ENCODE data around the gene DYTN.

The DYTN gene

DNA sequence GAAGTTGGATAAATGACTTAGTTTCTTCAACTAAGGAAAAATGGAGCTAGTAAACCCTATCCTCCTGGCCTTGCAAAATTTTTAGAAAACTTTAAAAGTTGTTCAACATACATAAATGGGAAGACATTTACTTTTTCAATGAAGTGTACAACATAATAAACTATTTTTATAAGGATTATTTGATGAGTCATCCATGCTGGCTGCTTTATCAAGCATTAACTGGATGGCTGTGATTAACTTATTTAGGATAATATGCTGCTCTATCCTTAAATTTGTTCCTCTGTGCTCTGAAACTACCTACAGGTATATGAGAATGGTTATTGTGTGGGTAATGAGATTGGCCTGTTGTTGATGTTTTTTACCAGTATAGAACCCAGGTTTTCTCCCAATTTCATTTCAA lies 21.3 kb downstream of the DYTN start:
- peaks cover 5 to 9% of the 10 kb centered on the region in 2 experiments for H3K4me1 ChIP-seq (ENCODE audit: control insufficient read depth in 1 of 2, insufficient read depth in 1 of 2, low read depth in 1 of 2, low read length in 1 of 2)
- no peak overlapping the region for H3K27ac ChIP-seq
- no peaks in the 10 kb centered on the region for H3K9me3 ChIP-seq
- H3K27me3 ChIP-seq: no peaks in the 10 kb centered on the region
- H3K4me3 ChIP-seq (ENCODE audit: low read depth in 1 of 2, low read length in 1 of 2): no peak overlapping the region
- TF ChIP-seq, protein P1, sequence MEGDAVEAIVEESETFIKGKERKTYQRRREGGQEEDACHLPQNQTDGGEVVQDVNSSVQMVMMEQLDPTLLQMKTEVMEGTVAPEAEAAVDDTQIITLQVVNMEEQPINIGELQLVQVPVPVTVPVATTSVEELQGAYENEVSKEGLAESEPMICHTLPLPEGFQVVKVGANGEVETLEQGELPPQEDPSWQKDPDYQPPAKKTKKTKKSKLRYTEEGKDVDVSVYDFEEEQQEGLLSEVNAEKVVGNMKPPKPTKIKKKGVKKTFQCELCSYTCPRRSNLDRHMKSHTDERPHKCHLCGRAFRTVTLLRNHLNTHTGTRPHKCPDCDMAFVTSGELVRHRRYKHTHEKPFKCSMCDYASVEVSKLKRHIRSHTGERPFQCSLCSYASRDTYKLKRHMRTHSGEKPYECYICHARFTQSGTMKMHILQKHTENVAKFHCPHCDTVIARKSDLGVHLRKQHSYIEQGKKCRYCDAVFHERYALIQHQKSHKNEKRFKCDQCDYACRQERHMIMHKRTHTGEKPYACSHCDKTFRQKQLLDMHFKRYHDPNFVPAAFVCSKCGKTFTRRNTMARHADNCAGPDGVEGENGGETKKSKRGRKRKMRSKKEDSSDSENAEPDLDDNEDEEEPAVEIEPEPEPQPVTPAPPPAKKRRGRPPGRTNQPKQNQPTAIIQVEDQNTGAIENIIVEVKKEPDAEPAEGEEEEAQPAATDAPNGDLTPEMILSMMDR (IDR thresholded peaks at IDR 0.05): no peak
- no peaks in the 10 kb centered on the region for H3K36me3 ChIP-seq

DNA sequence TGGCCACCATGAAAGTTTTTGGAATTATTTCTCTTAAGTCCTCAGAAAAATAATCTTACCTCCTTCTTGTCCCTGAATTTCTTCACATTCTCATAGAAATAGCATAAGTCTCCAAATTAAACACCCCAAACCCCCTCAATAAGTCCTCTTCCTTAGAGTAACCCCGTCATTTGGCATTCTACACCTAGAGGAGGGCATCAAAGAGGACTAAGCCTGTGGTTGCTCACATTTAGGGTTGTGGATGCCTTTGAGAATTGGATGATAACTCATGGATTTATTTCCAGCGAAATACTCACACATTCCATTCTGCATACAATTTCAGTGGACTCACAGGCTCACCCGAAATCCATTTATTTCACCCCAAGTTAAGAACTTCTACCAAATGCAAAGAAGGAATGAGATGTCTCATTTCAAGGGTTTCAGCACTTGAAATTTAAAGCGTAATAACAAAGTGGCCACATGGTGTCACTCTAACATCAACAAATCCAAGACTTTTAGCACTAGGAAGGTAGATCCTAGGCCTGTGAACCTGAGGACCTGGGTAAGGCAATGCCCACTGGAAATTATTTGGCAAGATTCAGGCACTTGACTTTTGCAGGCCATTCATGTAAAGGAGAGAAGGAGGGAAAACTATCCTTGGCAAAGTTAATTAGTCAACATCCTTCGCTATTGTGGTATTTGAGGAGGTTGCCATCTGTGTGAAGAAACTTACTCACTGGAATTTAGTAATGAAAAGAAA lies 24.6 kb downstream of the DYTN start:
- H3K4me3 ChIP-seq (ENCODE audit: low read depth in 1 of 2, low read length in 1 of 2): no peak overlapping the region
- H3K9me3 ChIP-seq: no peaks in the 10 kb centered on the region
- no peak overlapping the region for H3K27ac ChIP-seq
- no peaks in the 10 kb centered on the region for H3K27me3 ChIP-seq
- TF ChIP-seq, protein P1 (IDR thresholded peaks at IDR 0.05): peak; percentile 46
- H3K4me1 ChIP-seq (ENCODE audit: control insufficient read depth in 1 of 2, insufficient read depth in 1 of 2, low read depth in 1 of 2, low read length in 1 of 2): no peaks in the 10 kb centered on the region
- H3K36me3 ChIP-seq: no peaks in the 10 kb centered on the region

DNA sequence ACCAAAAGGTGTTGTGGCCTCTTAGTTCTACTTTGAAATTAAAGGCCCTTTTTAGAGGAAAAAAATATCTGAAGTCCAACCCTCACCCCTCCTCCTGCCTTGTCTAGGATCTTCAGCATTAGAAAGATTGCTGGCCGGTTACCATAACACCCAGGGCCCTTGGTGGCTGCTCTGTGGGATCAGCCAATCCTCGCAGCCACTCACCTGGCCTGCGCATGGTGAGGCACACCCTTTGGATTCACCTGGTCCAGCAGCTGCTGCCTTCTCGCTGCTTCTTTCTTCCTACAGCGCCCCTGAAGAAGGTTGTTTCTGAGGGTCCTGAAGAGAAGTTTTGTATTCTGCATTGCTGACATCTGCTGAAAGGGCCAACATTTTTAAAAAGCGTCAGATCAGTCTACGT lies 25.2 kb downstream of the DYTN start:
- TF ChIP-seq, protein P1 (IDR thresholded peaks at IDR 0.05): no peak
- no peak overlapping the region for H3K27ac ChIP-seq
- no peaks in the 10 kb centered on the region for H3K27me3 ChIP-seq
- H3K4me3 ChIP-seq (ENCODE audit: low read depth in 1 of 2, low read length in 1 of 2): no peak overlapping the region
- no peaks in the 10 kb centered on the region for H3K36me3 ChIP-seq
- H3K4me1 ChIP-seq (ENCODE audit: control insufficient read depth in 1 of 2, insufficient read depth in 1 of 2, low read depth in 1 of 2, low read length in 1 of 2): no peaks in the 10 kb centered on the region
- H3K9me3 ChIP-seq: no peaks in the 10 kb centered on the region

DNA sequence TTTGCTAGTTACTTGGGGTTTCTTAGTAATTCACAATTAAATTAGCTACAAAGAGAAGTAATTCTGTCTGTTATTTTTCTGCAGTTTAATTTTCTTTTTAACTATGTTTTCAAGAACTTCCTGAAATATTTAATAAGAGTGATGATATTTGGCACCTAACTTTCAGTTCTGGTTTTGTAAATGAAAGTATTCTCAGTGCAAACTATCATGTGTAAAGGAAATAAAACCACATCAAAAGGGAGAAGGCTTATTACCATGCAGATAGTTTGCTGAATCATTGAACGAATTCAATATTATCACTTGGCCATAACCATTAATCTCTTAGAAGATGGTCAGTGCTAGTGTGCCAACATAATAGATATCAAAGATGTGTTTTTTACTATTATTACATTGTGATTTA lies 29.2 kb downstream of the DYTN start:
- Histone ChIP-seq H3K27me3 (no peaks in the 10 kb centered on the region), H3K27ac (no peak overlapping the region), H3K9me3 (no peaks in the 10 kb centered on the region), H3K36me3 (no peaks in the 10 kb centered on the region), H3K4me1 (ENCODE audit: control insufficient read depth in 1 of 2, insufficient read depth in 1 of 2, low read depth in 1 of 2, low read length in 1 of 2) (no peaks in the 10 kb centered on the region), H3K4me3 (ENCODE audit: low read depth in 1 of 2, low read length in 1 of 2) (no peak overlapping the region)
- TF ChIP-seq, protein P1 (IDR thresholded peaks at IDR 0.05): no peak

DNA sequence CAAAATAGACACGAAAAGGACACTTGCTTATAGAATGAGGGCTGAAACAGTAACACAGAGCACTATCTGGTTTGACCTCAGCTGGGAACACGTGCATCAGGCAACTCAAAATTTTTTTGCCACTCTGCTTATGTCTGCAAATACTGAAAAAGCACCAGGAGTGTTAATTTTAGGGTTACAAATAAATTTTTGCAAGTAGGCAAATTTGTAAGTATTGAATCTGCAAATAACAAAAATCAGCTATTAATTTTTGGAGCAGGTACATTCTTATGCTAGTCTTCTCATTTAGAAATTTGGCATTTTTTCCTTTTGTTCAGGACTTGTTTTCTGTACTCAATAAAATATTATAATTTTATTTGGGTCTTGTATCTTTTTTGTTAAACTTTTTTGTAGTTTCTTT lies 29.7 kb downstream of the DYTN start:
- H3K27me3 ChIP-seq: no peaks in the 10 kb centered on the region
- no peak overlapping the region for H3K27ac ChIP-seq
- H3K9me3 ChIP-seq: no peaks in the 10 kb centered on the region
- TF ChIP-seq, protein P1 (IDR thresholded peaks at IDR 0.05): no peak
- H3K36me3 ChIP-seq: no peaks in the 10 kb centered on the region
- no peaks in the 10 kb centered on the region for H3K4me1 ChIP-seq (ENCODE audit: control insufficient read depth in 1 of 2, insufficient read depth in 1 of 2, low read depth in 1 of 2, low read length in 1 of 2)
- no peak overlapping the region for H3K4me3 ChIP-seq (ENCODE audit: low read depth in 1 of 2, low read length in 1 of 2)
